Measurements from ENCODE around the gene SON. TPM values are rescaled to one million over a fixed set of nuclear protein-coding genes. Genes with fewer than 3 reads are reported as not detected.

SON gene
- total and polyA plus RNA-seq, 2 of the 13 experiments (the other 11 are each of a cell fraction or from before 2014, with no cell fraction given), result 61.3 to 78.3 TPM

DNA sequence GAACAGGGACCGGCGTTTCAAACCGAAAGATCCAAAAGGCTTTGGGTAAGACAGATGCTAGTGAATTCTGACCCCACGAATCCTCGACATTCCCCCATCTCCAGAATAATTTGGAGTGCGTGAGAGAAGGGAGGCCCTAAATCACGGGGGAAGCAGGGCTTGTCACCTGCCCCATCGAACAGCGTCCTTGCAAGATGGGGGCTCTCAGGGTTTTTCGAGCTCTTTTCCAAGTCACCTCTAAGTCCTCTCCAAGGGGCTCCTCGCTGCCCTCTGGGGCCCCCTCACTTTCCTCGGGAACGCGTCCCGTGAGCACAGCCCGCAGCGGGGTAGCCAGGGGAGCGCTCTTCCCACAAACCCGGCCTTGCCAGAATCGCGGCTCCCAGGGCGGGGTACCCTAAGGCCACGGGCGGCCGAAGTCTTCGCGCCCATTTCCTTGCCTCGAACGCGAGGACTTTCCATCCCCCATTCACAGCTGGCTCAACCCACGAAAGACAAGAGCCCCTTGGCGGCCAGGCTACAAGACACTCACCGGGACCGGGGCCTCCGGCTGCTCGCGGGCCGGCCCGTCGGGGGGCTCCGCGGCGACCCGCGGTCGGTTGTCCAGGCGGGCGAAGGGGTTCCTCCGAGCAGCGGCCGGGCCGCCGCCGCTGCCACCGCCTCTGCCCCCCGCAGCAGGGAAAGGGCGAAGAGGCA is 45.1 kb downstream of the SON start (continued):
- TF ChIP-seq ZNF746 (CRISPR knock-in tag; IDR thresholded peaks at IDR 0.05) (no peak), CCDC6 (CRISPR knock-in tag; IDR thresholded peaks at IDR 0.05) (0 out of 2 replicates have a peak, but pooled peaks have one; percentile 3), ZNF350 (CRISPR knock-in tag; IDR thresholded peaks at IDR 0.05; ENCODE audit: borderline replicate concordance, low read depth) (0 out of 2 replicates have a peak, but pooled peaks have one; percentile 3), ZNF891 (CRISPR knock-in tag; IDR thresholded peaks at IDR 0.05) (0 out of 2 replicates have a peak, but pooled peaks have one; percentile 21), GABPB1 (CRISPR knock-in tag; IDR thresholded peaks at IDR 0.05) (0 out of 2 replicates have a peak, but pooled peaks have one; percentile 4), BRD4 (CRISPR knock-in tag; IDR thresholded peaks at IDR 0.05) (no peak), RBM22 (optimal IDR thresholded peaks at IDR 0.05; ENCODE audit: low read length) (no peak), STAG1 (CRISPR knock-in tag; IDR thresholded peaks at IDR 0.05) (0 out of 2 replicates have a peak, but pooled peaks have one; percentile 1), STAT5B (CRISPR knock-in tag; IDR thresholded peaks at IDR 0.05) (no peak), RXRA (CRISPR knock-in tag; IDR thresholded peaks at IDR 0.05) (0 out of 2 replicates have a peak, but pooled peaks have one; percentile 25), TOE1 (CRISPR knock-in tag; IDR thresholded peaks at IDR 0.05) (no peak), KDM5A (IDR thresholded peaks at IDR 0.05; ENCODE audit: borderline replicate concordance, low read length) (0 out of 2 replicates have a peak, but pooled peaks have one; percentile 12), PHF21A (CRISPR knock-in tag; IDR thresholded peaks at IDR 0.05) (no peak), SRY (CRISPR knock-in tag; IDR thresholded peaks at IDR 0.05) (no peak), ASH2L (IDR thresholded peaks at IDR 0.05; ENCODE audit: insufficient read length, low read depth, low read length) (peak; percentile 61), MTA3 (CRISPR knock-in tag; IDR thresholded peaks at IDR 0.05) (no peak), ZNF724P (CRISPR knock-in tag; IDR thresholded peaks at IDR 0.05; ENCODE audit: borderline replicate concordance) (0 out of 2 replicates have a peak, but pooled peaks have one; percentile 3)
- TF ChIP-seq, protein P1, sequence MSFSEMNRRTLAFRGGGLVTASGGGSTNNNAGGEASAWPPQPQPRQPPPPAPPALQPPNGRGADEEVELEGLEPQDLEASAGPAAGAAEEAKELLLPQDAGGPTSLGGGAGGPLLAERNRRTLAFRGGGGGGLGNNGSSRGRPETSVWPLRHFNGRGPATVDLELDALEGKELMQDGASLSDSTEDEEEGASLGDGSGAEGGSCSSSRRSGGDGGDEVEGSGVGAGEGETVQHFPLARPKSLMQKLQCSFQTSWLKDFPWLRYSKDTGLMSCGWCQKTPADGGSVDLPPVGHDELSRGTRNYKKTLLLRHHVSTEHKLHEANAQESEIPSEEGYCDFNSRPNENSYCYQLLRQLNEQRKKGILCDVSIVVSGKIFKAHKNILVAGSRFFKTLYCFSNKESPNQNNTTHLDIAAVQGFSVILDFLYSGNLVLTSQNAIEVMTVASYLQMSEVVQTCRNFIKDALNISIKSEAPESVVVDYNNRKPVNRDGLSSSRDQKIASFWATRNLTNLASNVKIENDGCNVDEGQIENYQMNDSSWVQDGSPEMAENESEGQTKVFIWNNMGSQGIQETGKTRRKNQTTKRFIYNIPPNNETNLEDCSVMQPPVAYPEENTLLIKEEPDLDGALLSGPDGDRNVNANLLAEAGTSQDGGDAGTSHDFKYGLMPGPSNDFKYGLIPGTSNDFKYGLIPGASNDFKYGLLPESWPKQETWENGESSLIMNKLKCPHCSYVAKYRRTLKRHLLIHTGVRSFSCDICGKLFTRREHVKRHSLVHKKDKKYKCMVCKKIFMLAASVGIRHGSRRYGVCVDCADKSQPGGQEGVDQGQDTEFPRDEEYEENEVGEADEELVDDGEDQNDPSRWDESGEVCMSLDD (CRISPR knock-in tag; IDR thresholded peaks at IDR 0.05; ENCODE audit: borderline replicate concordance), result no peak
- TF ChIP-seq, protein P2, sequence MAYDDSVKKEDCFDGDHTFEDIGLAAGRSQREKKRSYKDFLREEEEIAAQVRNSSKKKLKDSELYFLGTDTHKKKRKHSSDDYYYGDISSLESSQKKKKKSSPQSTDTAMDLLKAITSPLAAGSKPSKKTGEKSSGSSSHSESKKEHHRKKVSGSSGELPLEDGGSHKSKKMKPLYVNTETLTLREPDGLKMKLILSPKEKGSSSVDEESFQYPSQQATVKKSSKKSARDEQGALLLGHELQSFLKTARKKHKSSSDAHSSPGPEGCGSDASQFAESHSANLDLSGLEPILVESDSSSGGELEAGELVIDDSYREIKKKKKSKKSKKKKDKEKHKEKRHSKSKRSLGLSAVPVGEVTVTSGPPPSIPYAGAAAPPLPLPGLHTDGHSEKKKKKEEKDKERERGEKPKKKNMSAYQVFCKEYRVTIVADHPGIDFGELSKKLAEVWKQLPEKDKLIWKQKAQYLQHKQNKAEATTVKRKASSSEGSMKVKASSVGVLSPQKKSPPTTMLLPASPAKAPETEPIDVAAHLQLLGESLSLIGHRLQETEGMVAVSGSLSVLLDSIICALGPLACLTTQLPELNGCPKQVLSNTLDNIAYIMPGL (CRISPR knock-in tag; IDR thresholded peaks at IDR 0.05; ENCODE audit: borderline replicate concordance in 1 of 2, low read depth in 1 of 2), result peak in 1 of 2 experiments; percentile 25; a peak in 1 of 4 replicates
- TF ChIP-seq, protein P3, sequence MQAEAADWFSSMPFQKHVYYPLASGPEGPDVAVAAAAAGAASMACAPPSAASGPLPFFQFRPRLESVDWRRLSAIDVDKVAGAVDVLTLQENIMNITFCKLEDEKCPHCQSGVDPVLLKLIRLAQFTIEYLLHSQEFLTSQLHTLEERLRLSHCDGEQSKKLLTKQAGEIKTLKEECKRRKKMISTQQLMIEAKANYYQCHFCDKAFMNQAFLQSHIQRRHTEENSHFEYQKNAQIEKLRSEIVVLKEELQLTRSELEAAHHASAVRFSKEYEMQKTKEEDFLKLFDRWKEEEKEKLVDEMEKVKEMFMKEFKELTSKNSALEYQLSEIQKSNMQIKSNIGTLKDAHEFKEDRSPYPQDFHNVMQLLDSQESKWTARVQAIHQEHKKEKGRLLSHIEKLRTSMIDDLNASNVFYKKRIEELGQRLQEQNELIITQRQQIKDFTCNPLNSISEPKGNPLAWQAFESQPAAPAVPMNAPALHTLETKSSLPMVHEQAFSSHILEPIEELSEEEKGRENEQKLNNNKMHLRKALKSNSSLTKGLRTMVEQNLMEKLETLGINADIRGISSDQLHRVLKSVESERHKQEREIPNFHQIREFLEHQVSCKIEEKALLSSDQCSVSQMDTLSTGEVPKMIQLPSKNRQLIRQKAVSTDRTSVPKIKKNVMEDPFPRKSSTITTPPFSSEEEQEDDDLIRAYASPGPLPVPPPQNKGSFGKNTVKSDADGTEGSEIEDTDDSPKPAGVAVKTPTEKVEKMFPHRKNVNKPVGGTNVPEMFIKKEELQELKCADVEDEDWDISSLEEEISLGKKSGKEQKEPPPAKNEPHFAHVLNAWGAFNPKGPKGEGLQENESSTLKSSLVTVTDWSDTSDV (CRISPR knock-in tag; IDR thresholded peaks at IDR 0.05), result no peak
- TF ChIP-seq, protein P4, sequence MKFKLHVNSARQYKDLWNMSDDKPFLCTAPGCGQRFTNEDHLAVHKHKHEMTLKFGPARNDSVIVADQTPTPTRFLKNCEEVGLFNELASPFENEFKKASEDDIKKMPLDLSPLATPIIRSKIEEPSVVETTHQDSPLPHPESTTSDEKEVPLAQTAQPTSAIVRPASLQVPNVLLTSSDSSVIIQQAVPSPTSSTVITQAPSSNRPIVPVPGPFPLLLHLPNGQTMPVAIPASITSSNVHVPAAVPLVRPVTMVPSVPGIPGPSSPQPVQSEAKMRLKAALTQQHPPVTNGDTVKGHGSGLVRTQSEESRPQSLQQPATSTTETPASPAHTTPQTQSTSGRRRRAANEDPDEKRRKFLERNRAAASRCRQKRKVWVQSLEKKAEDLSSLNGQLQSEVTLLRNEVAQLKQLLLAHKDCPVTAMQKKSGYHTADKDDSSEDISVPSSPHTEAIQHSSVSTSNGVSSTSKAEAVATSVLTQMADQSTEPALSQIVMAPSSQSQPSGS (CRISPR knock-in tag; IDR thresholded peaks at IDR 0.05), result no peak

All from HepG2 (cell line).